Measurements from ENCODE around the gene THRB.

GRCh38 chr3:24300949-24301348, 193.7 kb downstream of the THRB start:
- TF ChIP-seq CTCF (IDR thresholded peaks at IDR 0.05; ENCODE audit: poor library complexity) (no peak), EZH2phosphoT487 (IDR thresholded peaks at IDR 0.05; ENCODE audit: low read depth, severe bottlenecking, unreplicated experiment) (no peak), EZH2 (IDR thresholded peaks at IDR 0.05; ENCODE audit: borderline replicate concordance) (no peak)
